GM19395 (cell line): ENCODE results near the gene UGT1A5.
A peak's percentile ranks its signal among the peaks of the same experiment; 100 is the strongest.
"Not testable (repeated sequence)": the region's sequence is repeated elsewhere in the genome, so short reads cannot be mapped to it uniquely, and the experiment has no call there.

ENCODE experiments used
- ATAC-seq: cut with Tn5 transposase; IDR thresholded peaks from one replicate; pipeline ENCODE4 v1.9.1; 2021; ENCODE audit warnings: mild to moderate bottlenecking, moderate library complexity; ENCODE audit not compliant: unreplicated experiment

The UGT1A5 gene

GRCh38 chr2:233692648-233693047 is 20.1 kb upstream of the UGT1A5 start, which contains the start of gene UGT1A6:
Gene UGT1A6, plus strand, starts transcription at chr2:233692890. Its CDS starts 115 bp downstream, at chr2:233693005.
- no peak for ATAC-seq

- ATAC-seq = no peak
Observed at GRCh38 chr2:233693963-233694362, 18.7 kb upstream of the UGT1A5 start.

GRCh38 chr2:233698740-233699139 is 14.0 kb upstream of the UGT1A5 start:
- no peak for ATAC-seq

- ATAC-seq = no peak
Observed at GRCh38 chr2:233699424-233700027, 13.2 kb upstream of the UGT1A5 start.

- no peak for ATAC-seq
Observed at GRCh38 chr2:233700028-233700635, 12.6 kb upstream of the UGT1A5 start.

GRCh38 chr2:233700842-233701241 is 11.9 kb upstream of the UGT1A5 start:
- ATAC-seq = not testable (repeated sequence)

GRCh38 chr2:233702238-233702637 is 10.5 kb upstream of the UGT1A5 start:
- ATAC-seq = no peak

- no peak for ATAC-seq
Observed at GRCh38 chr2:233705911-233706506, 6.7 kb upstream of the UGT1A5 start.

GRCh38 chr2:233706720-233707119 is 6.0 kb upstream of the UGT1A5 start:
- no peak for ATAC-seq

GRCh38 chr2:233707940-233708644 is 4.6 kb upstream of the UGT1A5 start:
- ATAC-seq = no peak

- no peak for ATAC-seq
Observed at GRCh38 chr2:233708942-233709341, 3.8 kb upstream of the UGT1A5 start.

GRCh38 chr2:233711312-233712008 is 1.2 kb upstream of the UGT1A5 start:
- peak; percentile 81 for ATAC-seq

- no peak for ATAC-seq
Observed at GRCh38 chr2:233713262-233713615, 532 bp downstream of the UGT1A5 start.

- no peak for ATAC-seq
Observed at GRCh38 chr2:233714121-233714520, 1.4 kb downstream of the UGT1A5 start.

- no peak for ATAC-seq
Observed at GRCh38 chr2:233718552-233718951, 5.8 kb downstream of the UGT1A5 start, which contains the start of gene UGT1A4. Gene UGT1A4, plus strand, starts transcription at chr2:233718736. Its CDS starts 85 bp downstream, at chr2:233718821.

GRCh38 chr2:233728723-233729301 is 16.1 kb downstream of the UGT1A5 start, which contains the start of gene UGT1A3:
Gene UGT1A3, plus strand, starts transcription at chr2:233729042. Its CDS starts 85 bp downstream, at chr2:233729127.
- no peak for ATAC-seq

GRCh38 chr2:233736868-233737653 is 24.4 kb downstream of the UGT1A5 start:
- not testable (repeated sequence) for ATAC-seq

GRCh38 chr2:233740870-233741269 is 28.2 kb downstream of the UGT1A5 start:
- no peak for ATAC-seq

- ATAC-seq = no peak
Observed at GRCh38 chr2:233743464-233744259, 31.0 kb downstream of the UGT1A5 start.
